Type B pancreatic cell (in vitro differentiated cells): Measurements from ENCODE around the gene RNF227. TPM values are rescaled to one million over a fixed set of nuclear protein-coding genes. Genes with fewer than 3 reads are reported as not detected.

ENCODE experiments used
- DNase-seq: peaks from one replicate; pipeline ENCODE4 v3.0.0; 2021; ENCODE audit warnings: mixed read lengths; ENCODE audit not compliant: unreplicated experiment; ENCODE audit errors: extremely low spot score
- H3K27ac Mint-ChIP-seq: 2 replicates; pipeline ENCODE4 v1.8.0; 2021; ENCODE audit warnings: mild to moderate bottlenecking, mixed read lengths
- H3K27me3 Mint-ChIP-seq: 2 replicates; pipeline ENCODE4 v1.8.0; 2021; ENCODE audit warnings: mixed read lengths
- H3K36me3 Mint-ChIP-seq: 2 replicates; pipeline ENCODE4 v1.8.0; 2021; ENCODE audit warnings: mixed read lengths
- H3K4me1 Mint-ChIP-seq: one replicate; pipeline ENCODE4 v1.8.0; 2021; ENCODE audit warnings: mixed read lengths; ENCODE audit not compliant: unreplicated experiment
- H3K4me3 Mint-ChIP-seq: 2 replicates; pipeline ENCODE4 v1.8.0; 2021; ENCODE audit warnings: mild to moderate bottlenecking, mixed read lengths
- H3K9me3 Mint-ChIP-seq: 2 replicates; pipeline ENCODE4 v1.8.0; 2021; ENCODE audit warnings: mixed read lengths
- total RNA-seq: library from RNA; stranded (reverse); gene quantifications from 2 replicates; pipeline ENCODE4 v1.2.1, GENCODE V29; 2021; ENCODE audit warnings: low replicate concordance
- TF ChIP-seq, protein P1 (sequence below): fragments of 200-600 bp; sonication (generic); conservative IDR thresholded peaks from 2 replicates; pipeline ENCODE4 v1.5.0; 2021; ENCODE audit warnings: antibody characterized with exemption, mild to moderate bottlenecking

RNF227 gene
- total RNA-seq, 1 donor from 2014 or later, result 3.3 TPM

DNA sequence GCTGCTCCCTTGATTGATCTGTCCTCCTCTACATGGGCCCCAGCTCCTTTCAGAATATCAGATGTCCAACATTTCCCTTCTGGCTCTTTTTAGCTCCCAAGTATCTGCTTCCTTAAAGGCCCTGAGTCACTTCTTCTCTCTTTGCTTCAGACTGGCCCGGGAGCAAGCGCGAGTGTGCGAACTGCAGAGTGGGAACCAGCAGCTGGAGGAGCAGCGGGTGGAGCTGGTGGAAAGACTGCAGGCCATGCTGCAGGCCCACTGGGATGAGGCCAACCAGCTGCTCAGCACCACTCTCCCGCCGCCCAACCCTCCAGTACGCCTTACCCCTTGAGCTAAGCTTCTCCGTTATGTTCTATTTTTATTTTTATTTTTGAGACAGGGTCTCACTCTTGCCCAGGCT, 28.2 kb upstream of the RNF227 start:
- H3K9me3 Mint-ChIP-seq, result no peaks in the 10 kb centered on the region
- H3K36me3 Mint-ChIP-seq, result peaks cover 33% of the 10 kb centered on the region
- H3K27me3 Mint-ChIP-seq, result no peaks in the 10 kb centered on the region
- H3K4me3 Mint-ChIP-seq, result no peak overlapping the region
- TF ChIP-seq, protein P1, sequence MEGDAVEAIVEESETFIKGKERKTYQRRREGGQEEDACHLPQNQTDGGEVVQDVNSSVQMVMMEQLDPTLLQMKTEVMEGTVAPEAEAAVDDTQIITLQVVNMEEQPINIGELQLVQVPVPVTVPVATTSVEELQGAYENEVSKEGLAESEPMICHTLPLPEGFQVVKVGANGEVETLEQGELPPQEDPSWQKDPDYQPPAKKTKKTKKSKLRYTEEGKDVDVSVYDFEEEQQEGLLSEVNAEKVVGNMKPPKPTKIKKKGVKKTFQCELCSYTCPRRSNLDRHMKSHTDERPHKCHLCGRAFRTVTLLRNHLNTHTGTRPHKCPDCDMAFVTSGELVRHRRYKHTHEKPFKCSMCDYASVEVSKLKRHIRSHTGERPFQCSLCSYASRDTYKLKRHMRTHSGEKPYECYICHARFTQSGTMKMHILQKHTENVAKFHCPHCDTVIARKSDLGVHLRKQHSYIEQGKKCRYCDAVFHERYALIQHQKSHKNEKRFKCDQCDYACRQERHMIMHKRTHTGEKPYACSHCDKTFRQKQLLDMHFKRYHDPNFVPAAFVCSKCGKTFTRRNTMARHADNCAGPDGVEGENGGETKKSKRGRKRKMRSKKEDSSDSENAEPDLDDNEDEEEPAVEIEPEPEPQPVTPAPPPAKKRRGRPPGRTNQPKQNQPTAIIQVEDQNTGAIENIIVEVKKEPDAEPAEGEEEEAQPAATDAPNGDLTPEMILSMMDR, result no peak
- no peaks in the 10 kb centered on the region for H3K4me1 Mint-ChIP-seq
- no peak for DNase-seq
- H3K27ac Mint-ChIP-seq, result no peak overlapping the region

DNA sequence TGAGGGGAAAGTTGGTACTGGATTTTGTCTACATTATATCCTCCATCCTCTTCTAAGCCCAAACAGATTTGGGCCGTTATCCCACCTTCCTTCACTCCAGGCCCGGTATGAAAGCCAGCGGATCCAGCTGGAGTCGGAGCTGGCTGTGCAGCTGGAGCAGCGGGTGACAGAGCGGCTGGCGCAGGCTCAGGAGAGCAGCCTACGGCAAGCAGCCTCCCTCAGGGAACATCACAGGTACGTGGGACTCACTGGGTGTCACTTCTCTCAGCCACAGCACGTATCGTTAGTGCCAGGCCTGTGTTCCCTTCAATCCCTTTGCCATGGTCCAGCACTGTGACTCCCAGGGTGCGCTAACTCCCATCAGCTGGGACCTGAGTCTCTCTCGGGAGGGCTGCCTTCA, 27.2 kb upstream of the RNF227 start:
- no peak overlapping the region for H3K27ac Mint-ChIP-seq
- no peak overlapping the region for H3K4me3 Mint-ChIP-seq
- no peaks in the 10 kb centered on the region for H3K9me3 Mint-ChIP-seq
- H3K27me3 Mint-ChIP-seq, result no peaks in the 10 kb centered on the region
- TF ChIP-seq, protein P1, result no peak
- no peak for DNase-seq
- no peaks in the 10 kb centered on the region for H3K4me1 Mint-ChIP-seq
- H3K36me3 Mint-ChIP-seq, result peaks cover 29% of the 10 kb centered on the region

DNA sequence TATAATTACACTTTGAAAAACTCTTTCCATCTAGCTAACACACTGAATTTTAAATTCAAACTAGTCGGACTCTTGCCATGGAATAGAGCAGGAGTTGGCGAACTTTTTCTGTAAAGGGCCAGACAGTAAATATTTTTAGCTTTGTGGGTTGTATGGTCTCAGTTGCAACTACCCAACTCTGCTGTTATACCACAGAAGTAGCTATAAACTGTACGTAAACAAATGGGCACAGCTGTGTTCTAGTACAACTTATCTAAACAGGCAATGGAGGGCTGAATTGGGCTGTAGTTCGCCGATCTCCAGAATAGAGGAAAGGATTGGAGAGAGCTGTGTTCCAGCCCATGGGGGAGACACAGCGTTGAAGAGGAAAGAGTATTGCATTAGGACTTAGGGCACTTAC, 24.7 kb upstream of the RNF227 start:
- TF ChIP-seq, protein P1, result no peak
- no peaks in the 10 kb centered on the region for H3K4me1 Mint-ChIP-seq
- H3K36me3 Mint-ChIP-seq, result peaks cover 29% of the 10 kb centered on the region
- no peaks in the 10 kb centered on the region for H3K27me3 Mint-ChIP-seq
- DNase-seq, result no peak
- no peak overlapping the region for H3K4me3 Mint-ChIP-seq
- no peaks in the 10 kb centered on the region for H3K9me3 Mint-ChIP-seq
- no peak overlapping the region for H3K27ac Mint-ChIP-seq

DNA sequence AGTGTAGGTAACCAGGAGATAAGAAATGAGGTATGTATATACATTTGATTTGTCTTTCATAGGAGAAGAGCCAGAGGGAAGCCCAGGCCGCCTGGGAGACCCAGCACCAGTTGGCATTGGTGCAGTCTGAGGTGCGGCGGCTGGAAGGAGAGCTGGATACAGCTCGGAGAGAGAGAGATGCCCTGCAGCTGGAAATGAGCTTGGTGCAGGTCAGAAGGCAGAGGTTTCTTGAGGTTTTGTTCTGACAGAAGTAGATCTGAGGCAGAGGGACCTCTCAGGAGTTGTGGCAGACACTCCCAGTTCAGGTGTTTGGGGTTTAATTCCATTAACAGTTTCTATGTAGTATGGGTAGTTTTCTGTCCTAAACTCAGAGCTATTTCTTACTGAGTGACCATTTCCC, 23.9 kb upstream of the RNF227 start:
- Mint-ChIP-seq H3K4me1 (no peaks in the 10 kb centered on the region), H3K4me3 (no peak overlapping the region), H3K36me3 (peaks cover 30% of the 10 kb centered on the region), H3K27ac (no peak overlapping the region), H3K9me3 (no peaks in the 10 kb centered on the region), H3K27me3 (no peaks in the 10 kb centered on the region)
- TF ChIP-seq, protein P1, result no peak
- DNase-seq, result no peak

DNA sequence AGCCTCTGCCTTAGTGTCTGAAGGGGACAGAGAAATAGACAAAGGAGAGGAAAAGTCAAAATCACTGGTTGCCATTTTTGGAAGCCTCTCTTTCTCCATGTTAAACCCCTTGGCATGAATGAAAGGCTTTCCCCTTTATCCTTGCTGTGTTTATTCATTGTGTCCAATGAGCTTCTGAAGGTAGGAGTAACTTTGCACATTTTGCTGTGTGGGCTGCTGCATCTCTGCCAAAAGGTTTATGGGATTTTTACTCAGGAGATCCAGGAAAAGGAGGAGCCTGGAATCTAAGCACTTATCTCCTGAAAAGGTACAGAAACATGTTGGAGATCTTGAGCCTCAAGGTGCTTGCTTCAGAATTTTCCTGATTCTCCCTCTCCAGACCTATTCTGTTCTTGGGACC, 19.8 kb upstream of the RNF227 start:
- peaks cover 2% of the 10 kb centered on the region for H3K27me3 Mint-ChIP-seq
- peaks cover 29% of the 10 kb centered on the region for H3K36me3 Mint-ChIP-seq
- H3K27ac Mint-ChIP-seq, result no peak overlapping the region
- peaks cover 22% of the 10 kb centered on the region for H3K4me1 Mint-ChIP-seq
- TF ChIP-seq, protein P1, result no peak
- DNase-seq, result no peak
- no peak overlapping the region for H3K4me3 Mint-ChIP-seq
- no peaks in the 10 kb centered on the region for H3K9me3 Mint-ChIP-seq

DNA sequence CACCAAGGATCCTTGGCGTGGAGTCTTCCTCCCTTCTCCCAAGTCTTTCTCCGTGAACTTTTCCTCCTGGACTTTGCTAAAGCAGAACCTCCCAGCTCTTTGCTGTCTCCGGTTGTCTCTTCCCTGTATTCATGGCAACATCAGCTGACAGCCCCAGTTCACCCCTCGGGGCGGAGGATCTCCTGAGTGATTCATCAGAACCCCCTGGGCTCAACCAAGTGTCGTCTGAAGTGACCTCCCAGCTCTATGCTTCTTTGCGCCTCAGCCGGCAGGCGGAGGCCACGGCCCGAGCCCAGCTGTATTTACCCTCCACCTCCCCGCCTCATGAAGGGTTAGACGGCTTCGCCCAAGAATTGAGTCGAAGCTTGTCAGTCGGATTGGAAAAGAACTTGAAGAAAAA, 16.9 kb upstream of the RNF227 start:
- Mint-ChIP-seq H3K4me1 (peaks cover 33% of the 10 kb centered on the region), H3K27ac (peak overlapping the region; percentile 97), H3K36me3 (peaks cover 18% of the 10 kb centered on the region), H3K9me3 (no peaks in the 10 kb centered on the region), H3K4me3 (peak overlapping the region; percentile 100), H3K27me3 (peaks cover 12% of the 10 kb centered on the region)
- TF ChIP-seq, protein P1, result peak; percentile 32
- DNase-seq, result no peak
